MM.1S (cell line): ENCODE results near the gene INS.

Source experiments
- DNase-seq: peaks from one replicate; pipeline ENCODE4 v3.0.0-alpha.2; 2015
- H2AFZ ChIP-seq: fragments of 300-600 bp; sonication (generic); 2 replicates; pipeline ENCODE4 v1.6.0; 2016; ENCODE audit warnings: antibody characterized with exemption, low read length
- H3F3A ChIP-seq: fragments of 300-600 bp; sonication (generic); 2 replicates; pipeline ENCODE4 v1.6.1; 2016; ENCODE audit warnings: mild to moderate bottlenecking, antibody characterized with exemption, low read length, moderate library complexity, mixed read lengths; ENCODE audit not compliant: insufficient read depth
- H3K27ac ChIP-seq: fragments of 300-600 bp; sonication (generic); 2 replicates; pipeline ENCODE4 v1.5.1; 2016; ENCODE audit warnings: mild to moderate bottlenecking, low read length
- H3K27me3 ChIP-seq: fragments of 300-600 bp; sonication (generic); replicated peaks from 2 replicates; pipeline ENCODE4 v1.6.0; 2016; ENCODE audit warnings: low read length; ENCODE audit not compliant: insufficient read depth
- H3K36me3 ChIP-seq: fragments of 300-600 bp; sonication (generic); replicated peaks from 2 replicates; pipeline ENCODE4 v1.6.1; 2016; ENCODE audit warnings: mild to moderate bottlenecking, low read length, mixed read lengths; ENCODE audit not compliant: insufficient read depth
- H3K4me1 ChIP-seq: fragments of 300-600 bp; sonication (generic); 2 replicates; pipeline ENCODE4 v1.6.1; 2016; ENCODE audit warnings: low read length, mixed read lengths
- H3K4me2 ChIP-seq: fragments of 300-600 bp; sonication (generic); 2 replicates; pipeline ENCODE4 v1.6.0; 2016; ENCODE audit warnings: low read depth, low read length
- H3K4me3 ChIP-seq: fragments of 300-600 bp; sonication (generic); 2 replicates; pipeline ENCODE4 v1.5.1; 2016; ENCODE audit warnings: low read length, mixed read lengths
- H3K79me2 ChIP-seq: fragments of 300-600 bp; sonication (generic); 2 replicates; pipeline ENCODE4 v1.6.1; 2016; ENCODE audit warnings: mixed run types, low read length, mixed read lengths
- H3K9ac ChIP-seq: fragments of 300-600 bp; sonication (generic); 2 replicates; pipeline ENCODE4 v1.6.1; 2016; ENCODE audit warnings: low read length, mixed read lengths
- H3K9me2 ChIP-seq: fragments of 300-600 bp; sonication (generic); replicated peaks from 2 replicates; pipeline ENCODE4 v1.6.1; 2016; ENCODE audit warnings: mild to moderate bottlenecking, low read length, mixed read lengths; ENCODE audit not compliant: insufficient read depth
- H3K9me3 ChIP-seq: fragments of 300-600 bp; sonication (generic); replicated peaks from 2 replicates; pipeline ENCODE4 v1.6.1; 2016; ENCODE audit warnings: mild to moderate bottlenecking, low read length, mixed read lengths; ENCODE audit not compliant: insufficient read depth
- H4K20me1 ChIP-seq: fragments of 300-600 bp; sonication (generic); 2 replicates; pipeline ENCODE4 v1.6.1; 2016; ENCODE audit warnings: mild to moderate bottlenecking, low read length, moderate library complexity, mixed read lengths; ENCODE audit not compliant: insufficient read depth
- CTCF ChIP-seq: fragments of 300-600 bp; sonication (generic); IDR thresholded peaks from 2 replicates; pipeline ENCODE4 v1.5.1; 2016; ENCODE audit warnings: antibody characterized with exemption, low read length, mixed read lengths
- EZH2 ChIP-seq: fragments of 300-600 bp; sonication (generic); optimal IDR thresholded peaks from 2 replicates; pipeline ENCODE3; 2017; ENCODE audit warnings: low read depth, mild to moderate bottlenecking, antibody characterized with exemption, low read length, mixed read lengths
- EZH2phosphoT487 ChIP-seq: fragments of 300-600 bp; sonication (generic); IDR thresholded peaks from 2 replicates; pipeline ENCODE4 v1.6.1; 2018; ENCODE audit warnings: antibody characterized with exemption, low read length

The INS gene

GRCh38 chr11:2142762-2143202, 18.2 kb downstream of the INS start:
- Histone ChIP-seq H3K4me2 (no peak overlapping the region), H3K4me1 (no peaks in the 10 kb centered on the region), H3K9ac (no peak overlapping the region), H3K79me2 (no peaks in the 10 kb centered on the region), H3K36me3 (no peaks in the 10 kb centered on the region), H3K9me2 (no peaks in the 10 kb centered on the region), H2AFZ (no peak overlapping the region), H3K4me3 (no peak overlapping the region), H3K9me3 (no peaks in the 10 kb centered on the region), H3F3A (no peaks in the 10 kb centered on the region), H4K20me1 (no peaks in the 10 kb centered on the region), H3K27ac (no peak overlapping the region), H3K27me3 (peaks cover 80% of the 10 kb centered on the region)
- TF ChIP-seq CTCF, result no peak
- no peak for TF ChIP-seq EZH2
- no peak for TF ChIP-seq EZH2phosphoT487
- DNase-seq, result no peak

- H4K20me1 ChIP-seq, result no peaks in the 10 kb centered on the region
These were observed 18.7 kb downstream of the INS start for GRCh38 chr11:2142300-2142759.

GRCh38 chr11:2140411-2141400, 20.3 kb downstream of the INS start:
- no peak for TF ChIP-seq EZH2phosphoT487
- no peak for TF ChIP-seq CTCF
- TF ChIP-seq EZH2, result no peak

More at GRCh38 chr11:2142300-2142759, 18.7 kb downstream of the INS start:
- Histone ChIP-seq H3K9me3 (no peaks in the 10 kb centered on the region), H3K36me3 (no peaks in the 10 kb centered on the region), H3K4me2 (no peak overlapping the region), H3K4me3 (no peak overlapping the region), H3K27me3 (peaks cover 80% of the 10 kb centered on the region), H2AFZ (no peak overlapping the region), H3K9ac (no peak overlapping the region), H3F3A (no peaks in the 10 kb centered on the region), H3K79me2 (no peaks in the 10 kb centered on the region), H3K4me1 (no peaks in the 10 kb centered on the region), H3K9me2 (no peaks in the 10 kb centered on the region), H3K27ac (no peak overlapping the region)
- no peak for DNase-seq
- TF ChIP-seq EZH2phosphoT487 (no peak), EZH2 (no peak), CTCF (no peak)

More at GRCh38 chr11:2140411-2141400, 20.3 kb downstream of the INS start:
- no peak overlapping the region for H3K27ac ChIP-seq
- H3K4me2 ChIP-seq, result no peak overlapping the region
- no peaks in the 10 kb centered on the region for H3K36me3 ChIP-seq
- H3K79me2 ChIP-seq, result no peaks in the 10 kb centered on the region
- no peak overlapping the region for H3K9ac ChIP-seq
- H3K27me3 ChIP-seq, result peaks cover 80% of the 10 kb centered on the region
- no peak overlapping the region for H3K4me3 ChIP-seq
- H3K9me2 ChIP-seq, result no peaks in the 10 kb centered on the region
- no peaks in the 10 kb centered on the region for H3K9me3 ChIP-seq
- H4K20me1 ChIP-seq, result no peaks in the 10 kb centered on the region
- DNase-seq, result no peak
- H2AFZ ChIP-seq, result no peak overlapping the region
- no peaks in the 10 kb centered on the region for H3K4me1 ChIP-seq
- H3F3A ChIP-seq, result no peaks in the 10 kb centered on the region
